Measurements from ENCODE around the gene NHLH2. TPM values are rescaled to one million over a fixed set of nuclear protein-coding genes. Genes with fewer than 3 reads are reported as not detected.

Gene NHLH2
- total RNA-seq, 5 donors from 2014 or later (not counting 1 experiment from before 2014, with no cell fraction given), result not detected

DNA sequence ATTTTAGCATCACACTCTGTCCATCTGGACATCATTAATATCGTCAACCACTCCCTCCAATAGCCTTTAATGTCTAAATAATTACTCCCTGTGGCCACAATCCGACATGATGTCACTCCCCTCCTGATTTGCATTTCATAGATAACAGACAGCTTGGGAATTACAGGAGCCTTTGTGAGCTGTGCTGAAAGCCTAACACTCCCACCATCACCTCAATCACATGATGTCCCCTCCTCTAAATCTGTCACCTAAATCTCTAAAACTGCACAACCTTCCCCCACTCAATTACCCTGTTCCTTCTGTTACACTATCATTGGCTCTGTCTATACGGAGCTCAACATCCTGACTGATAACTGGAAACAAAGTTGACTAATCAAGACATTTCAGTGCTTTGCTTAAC is 14.3 kb downstream of the NHLH2 start:
- Mint-ChIP-seq H3K27ac (no peak overlapping the region), H3K4me3 (no peak overlapping the region), H3K27me3 (peaks cover 49 to 55% of the 10 kb centered on the region in 2 donors), H3K9me3 (peaks cover 0 to 5% (median 0%) of the 10 kb centered on the region in 3 donors), H3K4me1 (peaks cover 6 to 11% (median 9%) of the 10 kb centered on the region in 3 donors), H3K36me3 (no peaks in the 10 kb centered on the region)
- H3K36me3 ChIP-seq (ENCODE audit: control insufficient read depth in 2 of 2, extremely low read depth in 1 of 2, insufficient read depth in 1 of 2, low read length in 1 of 2), result no peaks in the 10 kb centered on the region
- DNase-seq (no peak), ATAC-seq (replicated peaks in 1 of 4) (no peak)
- H3K4me3 ChIP-seq (ENCODE audit: control insufficient read depth in 1 of 2, extremely low read depth in 1 of 2, low read length in 1 of 2), result no peak overlapping the region
- ChIA-PET POLR2A (no interaction called here), CTCF (no interaction called here)
- peaks cover 2 to 24% of the 10 kb centered on the region in 2 experiments for H3K27me3 ChIP-seq (replicated peaks in 1 of 2; ENCODE audit: control insufficient read depth in 2 of 2, extremely low read depth in 1 of 2, insufficient read depth in 2 of 2, low read length in 1 of 2)
- peaks cover 0 to 5% of the 10 kb centered on the region in 2 experiments for H3K4me1 ChIP-seq (ENCODE audit: control insufficient read depth in 1 of 2, extremely low read depth in 1 of 2, insufficient read depth in 2 of 2, low read length in 2 of 2)
- peaks cover 2% of the 10 kb centered on the region for H3K9me3 ChIP-seq
- 48% methylated on average over 3 of the region's 3 CpGs for WGBS (ENCODE audit: insufficient coverage)
- H3K27ac ChIP-seq (ENCODE audit: low read length), result no peak overlapping the region

GRCh38 chr1:115822117-115822516 is 18.8 kb downstream of the NHLH2 start:
- Mint-ChIP-seq H3K4me3 (no peak overlapping the region), H3K36me3 (no peaks in the 10 kb centered on the region), H3K9me3 (peaks cover 0 to 5% (median 0%) of the 10 kb centered on the region in 3 donors), H3K27me3 (peaks cover 31 to 37% of the 10 kb centered on the region in 2 donors), H3K27ac (no peak overlapping the region), H3K4me1 (no peaks in the 10 kb centered on the region)
- Histone ChIP-seq H3K9me3 (peaks cover 2% of the 10 kb centered on the region), H3K27ac (ENCODE audit: low read length) (no peak overlapping the region), H3K27me3 (replicated peaks in 1 of 2; ENCODE audit: control insufficient read depth in 2 of 2, extremely low read depth in 1 of 2, insufficient read depth in 2 of 2, low read length in 1 of 2) (peaks cover 0 to 4% of the 10 kb centered on the region in 2 experiments), H3K36me3 (ENCODE audit: control insufficient read depth in 2 of 2, extremely low read depth in 1 of 2, insufficient read depth in 1 of 2, low read length in 1 of 2) (no peaks in the 10 kb centered on the region), H3K4me1 (ENCODE audit: control insufficient read depth in 1 of 2, extremely low read depth in 1 of 2, insufficient read depth in 2 of 2, low read length in 2 of 2) (no peaks in the 10 kb centered on the region), H3K4me3 (ENCODE audit: control insufficient read depth in 1 of 2, extremely low read depth in 1 of 2, low read length in 1 of 2) (no peak overlapping the region)
- ChIA-PET CTCF (no interaction called here), POLR2A (no interaction called here)
- ATAC-seq (replicated peaks in 1 of 4) (no peak), DNase-seq (no peak)

GRCh38 chr1:115815694-115816093 is 25.2 kb downstream of the NHLH2 start:
- H3K36me3 Mint-ChIP-seq, result no peaks in the 10 kb centered on the region
- H3K27ac Mint-ChIP-seq, result no peak overlapping the region
- WGBS (ENCODE audit: insufficient coverage), result no CpG with 5 or more reads among the region's 3 CpGs
- no peaks in the 10 kb centered on the region for H3K36me3 ChIP-seq (ENCODE audit: control insufficient read depth in 2 of 2, extremely low read depth in 1 of 2, insufficient read depth in 1 of 2, low read length in 1 of 2)
- H3K4me3 ChIP-seq (ENCODE audit: control insufficient read depth in 1 of 2, extremely low read depth in 1 of 2, low read length in 1 of 2), result no peak overlapping the region
- peaks cover 0 to 8% of the 10 kb centered on the region in 2 experiments for H3K27me3 ChIP-seq (replicated peaks in 1 of 2; ENCODE audit: control insufficient read depth in 2 of 2, extremely low read depth in 1 of 2, insufficient read depth in 2 of 2, low read length in 1 of 2)
- ChIA-PET CTCF (no interaction called here), POLR2A (no interaction called here)
- H3K4me3 Mint-ChIP-seq, result no peak overlapping the region
- H3K4me1 ChIP-seq (ENCODE audit: control insufficient read depth in 1 of 2, extremely low read depth in 1 of 2, insufficient read depth in 2 of 2, low read length in 2 of 2), result no peaks in the 10 kb centered on the region
- DNase-seq (no peak), ATAC-seq (replicated peaks in 1 of 4) (no peak)
- no peaks in the 10 kb centered on the region for H3K9me3 Mint-ChIP-seq
- H3K27ac ChIP-seq (ENCODE audit: low read length), result no peak overlapping the region
- H3K27me3 Mint-ChIP-seq, result peaks cover 21 to 23% of the 10 kb centered on the region in 2 donors
- no peaks in the 10 kb centered on the region for H3K9me3 ChIP-seq
- H3K4me1 Mint-ChIP-seq, result no peaks in the 10 kb centered on the region

GRCh38 chr1:115814685-115815398 is 26.1 kb downstream of the NHLH2 start:
- DNase-seq, result no peak
- Mint-ChIP-seq H3K4me1 (no peaks in the 10 kb centered on the region), H3K4me3 (no peak overlapping the region), H3K27ac (no peak overlapping the region), H3K27me3 (peaks cover 21% of the 10 kb centered on the region in 2 donors), H3K9me3 (no peaks in the 10 kb centered on the region), H3K36me3 (no peaks in the 10 kb centered on the region)
- Histone ChIP-seq H3K27me3 (replicated peaks in 1 of 2; ENCODE audit: control insufficient read depth in 2 of 2, extremely low read depth in 1 of 2, insufficient read depth in 2 of 2, low read length in 1 of 2) (peaks cover 0 to 4% of the 10 kb centered on the region in 2 experiments), H3K4me3 (ENCODE audit: control insufficient read depth in 1 of 2, extremely low read depth in 1 of 2, low read length in 1 of 2) (no peak overlapping the region), H3K36me3 (ENCODE audit: control insufficient read depth in 2 of 2, extremely low read depth in 1 of 2, insufficient read depth in 1 of 2, low read length in 1 of 2) (no peaks in the 10 kb centered on the region), H3K27ac (ENCODE audit: low read length) (no peak overlapping the region), H3K9me3 (no peaks in the 10 kb centered on the region), H3K4me1 (ENCODE audit: control insufficient read depth in 1 of 2, extremely low read depth in 1 of 2, insufficient read depth in 2 of 2, low read length in 2 of 2) (no peaks in the 10 kb centered on the region)
- 83% methylated on average over 2 of the region's 4 CpGs for WGBS (ENCODE audit: insufficient coverage)
- no peak for ATAC-seq (replicated peaks in 1 of 4)
- POLR2A ChIA-PET, result no interaction called here
- CTCF ChIA-PET, result interaction anchor here in 1 of 2 donors (0.6 kb wide), 1 partner anchor 11 kb away, joined by 3 read pairs; no protein-coding TSS in a partner anchor

- ATAC-seq (replicated peaks in 1 of 4) (no peak), DNase-seq (no peak)
- Histone ChIP-seq H3K27ac (ENCODE audit: low read length) (no peak overlapping the region), H3K9me3 (no peaks in the 10 kb centered on the region), H3K4me3 (ENCODE audit: control insufficient read depth in 1 of 2, extremely low read depth in 1 of 2, low read length in 1 of 2) (no peak overlapping the region), H3K4me1 (ENCODE audit: control insufficient read depth in 1 of 2, extremely low read depth in 1 of 2, insufficient read depth in 2 of 2, low read length in 2 of 2) (no peaks in the 10 kb centered on the region), H3K36me3 (ENCODE audit: control insufficient read depth in 2 of 2, extremely low read depth in 1 of 2, insufficient read depth in 1 of 2, low read length in 1 of 2) (no peaks in the 10 kb centered on the region), H3K27me3 (replicated peaks in 1 of 2; ENCODE audit: control insufficient read depth in 2 of 2, extremely low read depth in 1 of 2, insufficient read depth in 2 of 2, low read length in 1 of 2) (peaks cover 0 to 4% of the 10 kb centered on the region in 2 experiments)
- Mint-ChIP-seq H3K27ac (no peak overlapping the region), H3K4me1 (no peaks in the 10 kb centered on the region), H3K4me3 (no peak overlapping the region), H3K9me3 (no peaks in the 10 kb centered on the region), H3K27me3 (peaks cover 17 to 19% of the 10 kb centered on the region in 2 donors), H3K36me3 (no peaks in the 10 kb centered on the region)
- ChIA-PET POLR2A (no interaction called here), CTCF (no interaction called here)
- no CpG with 5 or more reads among the region's 1 CpG for WGBS (ENCODE audit: insufficient coverage)
Observed at GRCh38 chr1:115813727-115814126, 27.2 kb downstream of the NHLH2 start.

DNA sequence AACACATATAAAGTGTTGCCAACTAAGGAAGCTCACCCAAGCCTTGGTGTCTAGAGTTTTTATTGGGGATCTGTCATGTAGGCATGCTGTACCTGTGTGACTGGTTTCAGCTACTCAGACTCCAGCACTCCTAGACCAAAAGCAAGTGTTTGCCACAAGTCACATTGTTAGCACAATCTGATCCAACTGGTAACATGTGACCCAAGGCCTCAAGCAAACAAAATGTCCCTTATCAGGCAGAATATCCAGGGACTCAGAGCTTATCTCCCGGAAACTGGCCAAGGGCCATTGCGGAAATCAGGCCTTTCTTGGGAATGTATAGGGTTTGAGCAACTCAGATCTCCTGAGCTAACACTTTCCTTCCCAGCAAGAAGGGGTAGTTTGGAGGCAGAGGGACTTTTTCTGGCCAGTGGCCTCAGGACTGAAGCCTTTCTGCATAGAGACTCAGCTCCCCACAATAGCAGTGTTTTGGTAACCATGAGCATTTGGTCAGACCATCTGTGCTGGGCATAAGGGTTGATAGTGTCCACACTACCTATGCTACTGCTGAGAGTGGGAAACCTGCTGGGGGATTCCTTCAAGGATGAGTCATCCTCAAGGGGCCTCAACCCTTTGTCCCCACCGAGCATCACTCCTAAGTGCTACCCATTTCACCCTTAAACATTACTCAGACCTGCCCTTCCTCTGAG is 29.6 kb downstream of the NHLH2 start:
- Histone ChIP-seq H3K36me3 (ENCODE audit: control insufficient read depth in 2 of 2, extremely low read depth in 1 of 2, insufficient read depth in 1 of 2, low read length in 1 of 2) (no peaks in the 10 kb centered on the region), H3K9me3 (no peaks in the 10 kb centered on the region), H3K27me3 (replicated peaks in 1 of 2; ENCODE audit: control insufficient read depth in 2 of 2, extremely low read depth in 1 of 2, insufficient read depth in 2 of 2, low read length in 1 of 2) (no peaks in the 10 kb centered on the region), H3K4me3 (ENCODE audit: control insufficient read depth in 1 of 2, extremely low read depth in 1 of 2, low read length in 1 of 2) (no peak overlapping the region), H3K27ac (ENCODE audit: low read length) (no peak overlapping the region), H3K4me1 (ENCODE audit: control insufficient read depth in 1 of 2, extremely low read depth in 1 of 2, insufficient read depth in 2 of 2, low read length in 2 of 2) (no peaks in the 10 kb centered on the region)
- WGBS (ENCODE audit: insufficient coverage), result 62% methylated on average over 1 of the region's 3 CpGs
- DNase-seq, result no peak
- Mint-ChIP-seq H3K27ac (no peak overlapping the region), H3K36me3 (no peaks in the 10 kb centered on the region), H3K4me1 (no peaks in the 10 kb centered on the region), H3K27me3 (peaks cover 16 to 23% of the 10 kb centered on the region in 2 donors), H3K9me3 (no peaks in the 10 kb centered on the region), H3K4me3 (no peak overlapping the region)
- POLR2A ChIA-PET, result no interaction called here
- CTCF ChIA-PET, result no interaction called here
- ATAC-seq (replicated peaks in 1 of 4), result no peak
